ENCODE results near the gene DICER1.

The DICER1 gene

DNA sequence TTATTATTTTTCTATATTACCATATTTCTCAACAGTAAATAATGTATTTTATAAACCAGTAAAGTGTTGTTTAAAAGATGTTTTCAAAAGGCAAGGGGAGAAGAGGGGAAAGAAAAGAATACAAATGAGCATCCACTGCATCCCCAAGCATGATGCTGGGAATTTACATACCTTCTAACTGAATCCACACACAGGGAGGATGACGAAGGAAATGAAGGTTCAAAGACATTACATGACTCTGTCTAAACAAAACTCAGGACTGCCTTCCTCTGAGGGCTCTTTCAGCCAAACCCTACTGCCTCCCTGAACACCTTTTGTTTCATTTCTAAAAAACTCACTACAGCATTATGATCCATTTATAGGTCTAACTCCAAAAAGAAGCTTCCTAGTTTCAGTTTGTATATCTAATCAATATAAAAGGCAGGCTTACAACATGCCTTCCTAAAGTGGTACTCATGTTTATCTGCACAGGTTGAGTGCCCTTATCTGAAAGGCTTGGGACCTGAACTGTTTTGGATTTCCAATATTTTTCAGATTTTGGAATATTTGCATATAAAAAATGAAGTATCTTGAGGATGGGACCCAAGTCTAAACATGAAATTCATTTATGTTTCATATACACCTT lies 30.3 kb downstream of the DICER1 start:
- no peaks in the 10 kb centered on the region for H3K27me3 ChIP-seq (ENCODE audit: insufficient read depth, poor library complexity, severe bottlenecking)
- H3K27ac ChIP-seq (replicated peaks), result no peak overlapping the region
- TF ChIP-seq POLR2AphosphoS5 (IDR thresholded peaks at IDR 0.05; ENCODE audit: low read depth) (no peak), SPI1 (IDR thresholded peaks at IDR 0.05; ENCODE audit: borderline replicate concordance, low read depth) (no peak), REST (IDR thresholded peaks at IDR 0.05; ENCODE audit: insufficient replicate concordance, low read depth) (no peak), GABPA (IDR thresholded peaks at IDR 0.05; ENCODE audit: low read depth) (no peak)
- TF ChIP-seq, protein P1, sequence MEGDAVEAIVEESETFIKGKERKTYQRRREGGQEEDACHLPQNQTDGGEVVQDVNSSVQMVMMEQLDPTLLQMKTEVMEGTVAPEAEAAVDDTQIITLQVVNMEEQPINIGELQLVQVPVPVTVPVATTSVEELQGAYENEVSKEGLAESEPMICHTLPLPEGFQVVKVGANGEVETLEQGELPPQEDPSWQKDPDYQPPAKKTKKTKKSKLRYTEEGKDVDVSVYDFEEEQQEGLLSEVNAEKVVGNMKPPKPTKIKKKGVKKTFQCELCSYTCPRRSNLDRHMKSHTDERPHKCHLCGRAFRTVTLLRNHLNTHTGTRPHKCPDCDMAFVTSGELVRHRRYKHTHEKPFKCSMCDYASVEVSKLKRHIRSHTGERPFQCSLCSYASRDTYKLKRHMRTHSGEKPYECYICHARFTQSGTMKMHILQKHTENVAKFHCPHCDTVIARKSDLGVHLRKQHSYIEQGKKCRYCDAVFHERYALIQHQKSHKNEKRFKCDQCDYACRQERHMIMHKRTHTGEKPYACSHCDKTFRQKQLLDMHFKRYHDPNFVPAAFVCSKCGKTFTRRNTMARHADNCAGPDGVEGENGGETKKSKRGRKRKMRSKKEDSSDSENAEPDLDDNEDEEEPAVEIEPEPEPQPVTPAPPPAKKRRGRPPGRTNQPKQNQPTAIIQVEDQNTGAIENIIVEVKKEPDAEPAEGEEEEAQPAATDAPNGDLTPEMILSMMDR (IDR thresholded peaks at IDR 0.05; ENCODE audit: insufficient read depth, low read length), result no peak
- no peak for DNase-seq (ENCODE audit: low read depth in 1 of 2, low spot score in 1 of 2)
- no peak overlapping the region for H3K4me3 ChIP-seq (replicated peaks; ENCODE audit: insufficient read depth, low read length)

- Histone ChIP-seq H3K27me3 (ENCODE audit: insufficient read depth, poor library complexity, severe bottlenecking) (no peaks in the 10 kb centered on the region), H3K27ac (replicated peaks) (no peak overlapping the region), H3K4me3 (replicated peaks; ENCODE audit: insufficient read depth, low read length) (no peak overlapping the region)
- TF ChIP-seq, protein P1 (IDR thresholded peaks at IDR 0.05; ENCODE audit: insufficient read depth, low read length), result no peak
- TF ChIP-seq GABPA (IDR thresholded peaks at IDR 0.05; ENCODE audit: low read depth), result no peak
- no peak for TF ChIP-seq SPI1 (IDR thresholded peaks at IDR 0.05; ENCODE audit: borderline replicate concordance, low read depth)
- no peak for TF ChIP-seq REST (IDR thresholded peaks at IDR 0.05; ENCODE audit: insufficient replicate concordance, low read depth)
- no peak for TF ChIP-seq POLR2AphosphoS5 (IDR thresholded peaks at IDR 0.05; ENCODE audit: low read depth)
- no peak for DNase-seq (ENCODE audit: low read depth in 1 of 2, low spot score in 1 of 2)
Measured at GRCh38 chr14:95125915-95126314, 31.4 kb downstream of the DICER1 start.

DNA sequence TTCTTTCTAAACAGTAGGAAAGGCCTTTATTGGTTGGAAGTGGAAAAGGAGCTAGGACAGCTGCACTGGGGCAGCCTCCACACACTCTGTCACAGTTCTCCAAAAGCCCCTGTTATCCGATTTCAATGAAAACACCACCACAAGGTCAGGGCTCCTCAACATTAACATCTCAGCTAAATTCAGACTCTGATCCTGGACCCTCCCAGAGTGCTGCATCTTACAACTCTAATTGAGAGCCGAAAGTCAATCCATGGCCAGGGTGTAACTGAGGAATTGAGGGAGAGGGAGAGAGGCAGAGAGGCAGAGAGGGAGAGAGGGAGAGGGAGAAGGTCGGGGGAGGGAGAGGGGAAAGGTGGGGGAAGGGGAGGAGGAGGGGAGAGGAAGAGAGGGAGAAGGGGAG lies 32.1 kb downstream of the DICER1 start:
- Histone ChIP-seq H3K27me3 (ENCODE audit: insufficient read depth, poor library complexity, severe bottlenecking) (no peaks in the 10 kb centered on the region), H3K4me3 (replicated peaks; ENCODE audit: insufficient read depth, low read length) (no peak overlapping the region), H3K27ac (replicated peaks) (no peak overlapping the region)
- DNase-seq (ENCODE audit: low read depth in 1 of 2, low spot score in 1 of 2), result no peak
- TF ChIP-seq REST (IDR thresholded peaks at IDR 0.05; ENCODE audit: insufficient replicate concordance, low read depth) (no peak), GABPA (IDR thresholded peaks at IDR 0.05; ENCODE audit: low read depth) (no peak), SPI1 (IDR thresholded peaks at IDR 0.05; ENCODE audit: borderline replicate concordance, low read depth) (no peak), POLR2AphosphoS5 (IDR thresholded peaks at IDR 0.05; ENCODE audit: low read depth) (no peak)
- TF ChIP-seq, protein P1 (IDR thresholded peaks at IDR 0.05; ENCODE audit: insufficient read depth, low read length), result no peak
